ENCODE data around the gene DROSHA. TPM values are rescaled to one million over a fixed set of nuclear protein-coding genes. Genes with fewer than 3 reads are reported as not detected.

DROSHA gene
- total RNA-seq, 1 experiment from 2014 or later, result 58.3 TPM

GRCh38 chr5:31385774-31386537 is 145.9 kb downstream of the DROSHA start:
- Histone ChIP-seq H3K27ac (ENCODE audit: low read length) (no peak overlapping the region), H3K9me3 (ENCODE audit: low read length) (no peaks in the 10 kb centered on the region), H3K9me2 (replicated peaks; ENCODE audit: insufficient read depth, low read length) (no peaks in the 10 kb centered on the region), H3K27me3 (ENCODE audit: low read length) (no peaks in the 10 kb centered on the region), H3K4me3 (ENCODE audit: low read length) (no peak overlapping the region), H3K9ac (ENCODE audit: low read length) (no peak overlapping the region), H3K36me3 (ENCODE audit: insufficient read depth, low read length) (no peaks in the 10 kb centered on the region), H3K79me2 (ENCODE audit: low read length) (no peaks in the 10 kb centered on the region), H3K4me1 (ENCODE audit: low read length) (no peaks in the 10 kb centered on the region), H2AFZ (ENCODE audit: low read length) (no peak overlapping the region), H4K20me1 (ENCODE audit: insufficient read depth, low read depth, low read length) (no peaks in the 10 kb centered on the region), H3K4me2 (ENCODE audit: low read depth, low read length, poor library complexity, severe bottlenecking) (no peak overlapping the region)
- no peak for DNase-seq

- Histone ChIP-seq H4K20me1 (ENCODE audit: insufficient read depth, low read depth, low read length) (no peaks in the 10 kb centered on the region), H3K27me3 (ENCODE audit: low read length) (no peaks in the 10 kb centered on the region), H3K79me2 (ENCODE audit: low read length) (no peaks in the 10 kb centered on the region), H3K9ac (ENCODE audit: low read length) (no peak overlapping the region), H3K27ac (ENCODE audit: low read length) (no peak overlapping the region), H2AFZ (ENCODE audit: low read length) (no peak overlapping the region), H3K9me3 (ENCODE audit: low read length) (no peaks in the 10 kb centered on the region), H3K4me3 (ENCODE audit: low read length) (no peak overlapping the region), H3K4me1 (ENCODE audit: low read length) (no peaks in the 10 kb centered on the region), H3K36me3 (ENCODE audit: insufficient read depth, low read length) (no peaks in the 10 kb centered on the region), H3K4me2 (ENCODE audit: low read depth, low read length, poor library complexity, severe bottlenecking) (no peak overlapping the region), H3K9me2 (replicated peaks; ENCODE audit: insufficient read depth, low read length) (no peaks in the 10 kb centered on the region)
- DNase-seq, result no peak
Measured at GRCh38 chr5:31383734-31384133, 148.2 kb downstream of the DROSHA start.

GRCh38 chr5:31382051-31382878 is 149.6 kb downstream of the DROSHA start:
- Histone ChIP-seq H3K4me1 (ENCODE audit: low read length) (no peaks in the 10 kb centered on the region), H3K27me3 (ENCODE audit: low read length) (no peaks in the 10 kb centered on the region), H4K20me1 (ENCODE audit: insufficient read depth, low read depth, low read length) (no peaks in the 10 kb centered on the region), H3K36me3 (ENCODE audit: insufficient read depth, low read length) (no peaks in the 10 kb centered on the region), H3K79me2 (ENCODE audit: low read length) (no peaks in the 10 kb centered on the region), H3K4me2 (ENCODE audit: low read depth, low read length, poor library complexity, severe bottlenecking) (no peak overlapping the region), H3K9me3 (ENCODE audit: low read length) (no peaks in the 10 kb centered on the region), H2AFZ (ENCODE audit: low read length) (no peak overlapping the region), H3K27ac (ENCODE audit: low read length) (no peak overlapping the region), H3K9ac (ENCODE audit: low read length) (no peak overlapping the region), H3K4me3 (ENCODE audit: low read length) (no peak overlapping the region), H3K9me2 (replicated peaks; ENCODE audit: insufficient read depth, low read length) (no peaks in the 10 kb centered on the region)
- no peak for DNase-seq

GRCh38 chr5:31381299-31381698 is 150.6 kb downstream of the DROSHA start:
- no peaks in the 10 kb centered on the region for H4K20me1 ChIP-seq (ENCODE audit: insufficient read depth, low read depth, low read length)
- no peaks in the 10 kb centered on the region for H3K4me1 ChIP-seq (ENCODE audit: low read length)
- H3K9ac ChIP-seq (ENCODE audit: low read length), result no peak overlapping the region
- H3K27me3 ChIP-seq (ENCODE audit: low read length), result no peaks in the 10 kb centered on the region
- H3K4me3 ChIP-seq (ENCODE audit: low read length), result no peak overlapping the region
- no peaks in the 10 kb centered on the region for H3K36me3 ChIP-seq (ENCODE audit: insufficient read depth, low read length)
- H3K27ac ChIP-seq (ENCODE audit: low read length), result no peak overlapping the region
- H3K79me2 ChIP-seq (ENCODE audit: low read length), result no peaks in the 10 kb centered on the region
- H3K9me2 ChIP-seq (replicated peaks; ENCODE audit: insufficient read depth, low read length), result no peaks in the 10 kb centered on the region
- H3K9me3 ChIP-seq (ENCODE audit: low read length), result no peaks in the 10 kb centered on the region
- no peak overlapping the region for H2AFZ ChIP-seq (ENCODE audit: low read length)
- DNase-seq, result no peak
- H3K4me2 ChIP-seq (ENCODE audit: low read depth, low read length, poor library complexity, severe bottlenecking), result no peak overlapping the region

- Histone ChIP-seq H3K9me2 (replicated peaks; ENCODE audit: insufficient read depth, low read length) (no peaks in the 10 kb centered on the region), H3K4me3 (ENCODE audit: low read length) (no peak overlapping the region), H3K4me2 (ENCODE audit: low read depth, low read length, poor library complexity, severe bottlenecking) (no peak overlapping the region), H4K20me1 (ENCODE audit: insufficient read depth, low read depth, low read length) (no peaks in the 10 kb centered on the region), H3K27me3 (ENCODE audit: low read length) (no peaks in the 10 kb centered on the region), H3K4me1 (ENCODE audit: low read length) (no peaks in the 10 kb centered on the region), H3K9me3 (ENCODE audit: low read length) (no peaks in the 10 kb centered on the region), H3K27ac (ENCODE audit: low read length) (no peak overlapping the region), H3K9ac (ENCODE audit: low read length) (no peak overlapping the region), H2AFZ (ENCODE audit: low read length) (no peak overlapping the region), H3K36me3 (ENCODE audit: insufficient read depth, low read length) (no peaks in the 10 kb centered on the region), H3K79me2 (ENCODE audit: low read length) (no peaks in the 10 kb centered on the region)
- no peak for DNase-seq
Measured at GRCh38 chr5:31380049-31380448, 151.8 kb downstream of the DROSHA start.

- no peak for DNase-seq
- no peaks in the 10 kb centered on the region for H3K9me2 ChIP-seq (replicated peaks; ENCODE audit: insufficient read depth, low read length)
- H3K36me3 ChIP-seq (ENCODE audit: insufficient read depth, low read length), result no peaks in the 10 kb centered on the region
- no peaks in the 10 kb centered on the region for H4K20me1 ChIP-seq (ENCODE audit: insufficient read depth, low read depth, low read length)
- no peak overlapping the region for H3K4me2 ChIP-seq (ENCODE audit: low read depth, low read length, poor library complexity, severe bottlenecking)
- H3K79me2 ChIP-seq (ENCODE audit: low read length), result no peaks in the 10 kb centered on the region
- no peak overlapping the region for H3K27ac ChIP-seq (ENCODE audit: low read length)
- no peaks in the 10 kb centered on the region for H3K27me3 ChIP-seq (ENCODE audit: low read length)
- no peak overlapping the region for H2AFZ ChIP-seq (ENCODE audit: low read length)
- H3K4me1 ChIP-seq (ENCODE audit: low read length), result no peaks in the 10 kb centered on the region
- no peaks in the 10 kb centered on the region for H3K9me3 ChIP-seq (ENCODE audit: low read length)
- no peak overlapping the region for H3K4me3 ChIP-seq (ENCODE audit: low read length)
- H3K9ac ChIP-seq (ENCODE audit: low read length), result no peak overlapping the region
Measured at GRCh38 chr5:31378838-31379237, 153.1 kb downstream of the DROSHA start.

- no peak for DNase-seq
- no peaks in the 10 kb centered on the region for H3K27me3 ChIP-seq (ENCODE audit: low read length)
- no peak overlapping the region for H3K4me2 ChIP-seq (ENCODE audit: low read depth, low read length, poor library complexity, severe bottlenecking)
- H3K4me3 ChIP-seq (ENCODE audit: low read length), result no peak overlapping the region
- H3K36me3 ChIP-seq (ENCODE audit: insufficient read depth, low read length), result no peaks in the 10 kb centered on the region
- H3K9me2 ChIP-seq (replicated peaks; ENCODE audit: insufficient read depth, low read length), result no peaks in the 10 kb centered on the region
- no peak overlapping the region for H3K27ac ChIP-seq (ENCODE audit: low read length)
- no peak overlapping the region for H3K9ac ChIP-seq (ENCODE audit: low read length)
- H4K20me1 ChIP-seq (ENCODE audit: insufficient read depth, low read depth, low read length), result no peaks in the 10 kb centered on the region
- no peak overlapping the region for H2AFZ ChIP-seq (ENCODE audit: low read length)
- no peaks in the 10 kb centered on the region for H3K4me1 ChIP-seq (ENCODE audit: low read length)
- no peaks in the 10 kb centered on the region for H3K79me2 ChIP-seq (ENCODE audit: low read length)
- H3K9me3 ChIP-seq (ENCODE audit: low read length), result no peaks in the 10 kb centered on the region
Measured at GRCh38 chr5:31378136-31378535, 153.8 kb downstream of the DROSHA start.

GRCh38 chr5:31377274-31377946 is 154.5 kb downstream of the DROSHA start:
- no peaks in the 10 kb centered on the region for H3K27me3 ChIP-seq (ENCODE audit: low read length)
- H3K36me3 ChIP-seq (ENCODE audit: insufficient read depth, low read length), result no peaks in the 10 kb centered on the region
- DNase-seq, result no peak
- H2AFZ ChIP-seq (ENCODE audit: low read length), result no peak overlapping the region
- no peak overlapping the region for H3K4me2 ChIP-seq (ENCODE audit: low read depth, low read length, poor library complexity, severe bottlenecking)
- H3K9me2 ChIP-seq (replicated peaks; ENCODE audit: insufficient read depth, low read length), result no peaks in the 10 kb centered on the region
- no peaks in the 10 kb centered on the region for H4K20me1 ChIP-seq (ENCODE audit: insufficient read depth, low read depth, low read length)
- H3K9ac ChIP-seq (ENCODE audit: low read length), result no peak overlapping the region
- no peaks in the 10 kb centered on the region for H3K79me2 ChIP-seq (ENCODE audit: low read length)
- H3K4me1 ChIP-seq (ENCODE audit: low read length), result no peaks in the 10 kb centered on the region
- no peak overlapping the region for H3K4me3 ChIP-seq (ENCODE audit: low read length)
- no peaks in the 10 kb centered on the region for H3K9me3 ChIP-seq (ENCODE audit: low read length)
- no peak overlapping the region for H3K27ac ChIP-seq (ENCODE audit: low read length)

Measured in Karpas-422 (cell line).